Kidney tubule cell (primary cell): ENCODE results near the gene CHKB.
A peak's percentile ranks its signal among the peaks of the same experiment; 100 is the strongest.

Experiments
- DNase-seq: peaks from one replicate; pipeline ENCODE4 v3.0.0-alpha.2; 2018; ENCODE audit warnings: low spot score

Gene CHKB

DNA sequence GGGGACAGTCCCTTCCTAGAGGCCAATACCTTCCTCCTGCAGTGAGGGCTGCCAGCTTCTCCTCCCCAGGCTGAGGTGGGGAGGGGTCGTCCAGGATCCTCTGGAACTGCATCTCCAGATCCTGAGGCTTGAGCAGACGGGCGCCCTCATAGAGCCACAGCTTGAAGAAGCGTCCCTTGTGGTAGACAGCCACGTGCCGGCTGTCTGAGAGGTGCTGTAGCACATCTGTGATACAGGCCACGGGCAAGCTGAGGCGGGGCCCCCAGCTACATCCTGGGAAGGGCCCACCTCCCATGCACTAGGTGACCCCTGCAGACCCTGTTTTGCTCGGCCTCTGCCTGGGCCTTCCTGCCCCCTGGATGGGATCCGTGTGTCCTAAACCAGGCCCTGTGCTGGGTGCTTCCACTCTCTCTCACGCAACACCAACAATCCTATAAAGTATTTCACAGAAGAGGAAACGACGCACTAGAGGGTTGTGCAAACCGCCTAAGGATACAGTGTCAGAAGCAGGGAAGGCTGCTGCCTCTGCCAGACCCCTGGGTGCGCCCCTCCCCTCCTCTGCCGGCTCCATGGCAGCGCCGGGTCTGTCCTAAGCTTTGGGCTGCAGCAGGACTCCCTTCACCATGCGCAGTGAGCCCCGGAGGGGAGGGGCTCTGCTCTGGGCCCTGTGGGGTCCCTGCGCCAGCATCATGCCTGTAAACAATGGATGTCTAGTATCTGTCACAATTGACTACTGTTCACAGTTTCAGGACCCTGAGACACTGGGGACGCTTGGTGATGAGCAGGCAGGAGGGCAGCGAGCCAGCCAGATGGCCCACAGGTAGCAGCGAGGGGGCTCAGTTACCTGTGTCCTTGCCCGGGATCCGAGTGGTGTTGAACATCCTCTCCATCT, 8.9 kb downstream of the CHKB start:
- DNase-seq: no peak

DNA sequence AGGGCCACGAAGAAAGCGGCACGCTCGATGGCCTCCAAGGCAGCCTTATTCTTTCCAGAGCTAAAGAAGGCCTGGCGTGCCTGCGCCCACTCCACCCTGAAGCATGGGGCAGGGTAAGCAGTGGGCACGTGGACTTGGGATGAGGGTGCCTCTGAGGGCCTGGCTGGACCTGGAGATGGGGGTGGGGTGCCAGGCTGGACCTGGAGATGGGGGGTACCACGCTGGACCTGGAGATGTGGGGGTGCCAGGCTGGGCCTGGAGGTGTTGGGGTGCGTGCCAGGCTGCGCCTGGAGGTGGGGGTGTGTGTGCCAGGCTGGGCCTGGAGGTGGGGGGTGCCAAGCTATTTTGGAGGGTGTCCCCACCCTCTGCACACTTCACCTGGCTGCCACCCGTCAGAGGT, 9.7 kb downstream of the CHKB start:
- DNase-seq: no peak

GRCh38 chr22:50571264-50572175, 11.1 kb downstream of the CHKB start:
- DNase-seq: no peak

- no peak for DNase-seq
Measured at GRCh38 chr22:50570861-50571260, 11.8 kb downstream of the CHKB start.

- DNase-seq: peak; percentile 88
Measured at GRCh38 chr22:50569896-50570535, 12.6 kb downstream of the CHKB start.

DNA sequence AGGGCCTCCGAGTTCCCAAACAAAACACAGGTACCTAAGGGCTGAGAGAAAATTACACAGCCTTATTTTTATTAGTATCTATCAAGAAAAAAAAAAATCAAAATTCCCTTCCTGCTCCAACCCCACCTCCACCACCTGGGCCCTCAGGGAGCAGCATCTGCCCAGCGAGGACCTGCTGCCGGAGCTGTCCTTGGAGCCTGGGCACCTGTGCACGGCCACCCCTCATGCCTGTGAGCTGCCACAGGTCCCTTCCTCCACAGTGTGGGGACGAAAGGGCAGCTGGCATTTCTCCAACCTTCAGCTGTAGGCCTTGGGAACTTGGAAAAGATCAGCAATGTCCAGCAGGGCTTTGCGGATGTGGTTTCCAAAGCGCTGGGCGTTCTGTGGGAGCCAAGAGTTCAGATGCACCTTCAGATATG, 13.6 kb downstream of the CHKB start:
- peak; percentile 35 for DNase-seq

DNA sequence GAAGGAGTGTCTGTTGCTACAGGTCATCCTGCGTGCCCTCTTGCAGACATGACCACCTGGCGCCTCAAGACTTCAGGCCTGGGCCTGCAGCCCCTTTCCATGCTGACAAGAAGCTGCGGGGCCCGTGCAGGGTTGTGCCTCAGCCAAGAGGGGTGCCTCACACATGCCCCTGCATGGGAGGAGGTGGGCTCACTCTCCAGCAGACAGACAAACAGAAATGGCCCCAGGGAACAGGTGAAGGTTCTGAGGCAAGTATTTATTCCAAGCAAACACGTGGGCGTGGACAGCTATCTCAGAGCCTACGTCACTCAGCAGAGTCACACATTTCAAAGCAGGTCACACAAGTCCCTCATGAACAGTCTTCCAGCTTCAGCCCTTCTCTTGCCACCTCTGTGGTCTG, 14.0 kb downstream of the CHKB start:
- no peak for DNase-seq

DNA sequence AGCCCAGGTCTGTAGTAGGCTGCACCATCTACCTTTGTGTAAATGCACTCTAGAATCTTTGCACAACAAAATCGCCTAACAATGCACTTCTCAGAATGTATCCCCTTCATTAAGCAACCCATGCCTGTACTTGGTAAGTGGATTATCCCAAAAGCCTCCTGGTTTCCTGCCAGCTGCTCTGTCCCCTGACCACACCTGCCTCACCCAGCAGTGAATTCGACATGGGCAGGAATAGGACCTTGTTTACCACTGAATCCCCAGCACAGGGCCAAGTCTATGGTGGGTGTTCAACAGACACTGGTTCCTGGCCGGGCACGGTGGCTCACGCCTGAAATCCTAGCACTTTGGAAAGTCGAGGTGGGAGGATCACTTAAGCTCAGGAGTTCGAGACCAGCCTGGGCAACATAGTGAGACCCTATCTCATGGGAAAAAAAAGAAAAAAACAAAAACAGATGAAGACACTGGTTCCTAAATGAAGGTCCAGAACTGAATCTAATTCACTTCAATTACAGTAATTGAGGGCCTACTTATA, 14.9 kb downstream of the CHKB start:
- no peak for DNase-seq

DNA sequence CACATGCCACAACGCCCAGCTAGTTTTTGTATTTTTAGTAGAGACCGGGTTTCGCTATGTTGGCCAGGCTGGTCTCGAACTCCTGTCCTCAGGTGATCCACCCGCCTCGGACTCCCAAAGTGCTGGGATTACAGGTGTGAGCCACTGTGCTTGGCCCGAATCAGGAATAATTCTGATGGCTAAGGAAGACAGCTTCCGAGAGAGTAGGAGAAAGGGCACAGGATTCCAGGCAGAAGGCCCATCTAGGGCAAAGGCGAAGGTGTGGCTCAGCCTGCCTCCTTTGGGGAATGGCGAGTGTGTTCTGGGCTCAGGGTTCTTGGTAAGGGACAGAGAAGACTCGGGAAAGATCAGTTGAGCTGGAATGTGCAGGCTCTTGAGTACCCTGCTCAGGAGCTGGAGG, 18.4 kb downstream of the CHKB start:
- DNase-seq: no peak

DNA sequence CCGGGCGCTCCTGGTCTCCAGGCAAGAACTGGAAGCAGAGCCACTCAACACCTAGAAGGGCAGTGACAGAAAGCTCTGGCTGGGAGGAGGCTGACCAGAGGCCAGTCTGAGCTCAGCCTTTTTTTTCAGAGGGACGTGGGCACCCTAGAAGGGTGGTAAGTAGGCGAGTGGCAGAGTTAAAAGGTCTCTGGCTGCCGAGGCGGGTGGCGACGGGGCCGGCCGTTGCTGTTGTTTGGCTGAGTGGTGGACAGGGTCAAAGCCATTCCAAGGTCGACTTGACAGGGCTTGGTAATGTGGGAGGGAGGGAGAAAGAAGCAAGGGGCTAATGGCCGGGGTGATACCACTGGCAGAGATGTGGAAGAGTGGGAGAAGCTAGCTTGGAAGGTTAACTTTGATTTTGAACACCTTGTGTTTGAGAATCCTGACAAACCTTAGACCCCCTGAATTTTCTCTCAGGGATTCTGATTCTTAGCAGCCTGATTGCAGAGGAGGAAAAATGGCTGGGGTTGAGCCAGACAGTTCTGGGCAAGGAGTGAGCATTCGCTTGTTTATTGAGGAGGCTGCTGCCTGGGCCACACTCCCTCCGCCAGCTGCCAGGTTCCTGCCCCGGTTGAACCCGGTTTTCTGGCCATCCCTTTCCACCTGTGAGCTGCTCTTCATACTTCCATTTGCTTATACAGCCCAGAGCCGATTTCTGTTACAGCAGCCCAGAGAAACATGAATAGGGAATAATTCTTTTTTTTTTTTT, 19.1 kb downstream of the CHKB start:
- DNase-seq: no peak

- DNase-seq: peak; percentile 94
Measured at GRCh38 chr22:50562523-50563412, 19.9 kb downstream of the CHKB start, which contains the start of gene SYCE3. Gene SYCE3, minus strand, starts transcription at chr22:50562919. Its CDS starts 6,514 bp downstream, at chr22:50556405.

DNA sequence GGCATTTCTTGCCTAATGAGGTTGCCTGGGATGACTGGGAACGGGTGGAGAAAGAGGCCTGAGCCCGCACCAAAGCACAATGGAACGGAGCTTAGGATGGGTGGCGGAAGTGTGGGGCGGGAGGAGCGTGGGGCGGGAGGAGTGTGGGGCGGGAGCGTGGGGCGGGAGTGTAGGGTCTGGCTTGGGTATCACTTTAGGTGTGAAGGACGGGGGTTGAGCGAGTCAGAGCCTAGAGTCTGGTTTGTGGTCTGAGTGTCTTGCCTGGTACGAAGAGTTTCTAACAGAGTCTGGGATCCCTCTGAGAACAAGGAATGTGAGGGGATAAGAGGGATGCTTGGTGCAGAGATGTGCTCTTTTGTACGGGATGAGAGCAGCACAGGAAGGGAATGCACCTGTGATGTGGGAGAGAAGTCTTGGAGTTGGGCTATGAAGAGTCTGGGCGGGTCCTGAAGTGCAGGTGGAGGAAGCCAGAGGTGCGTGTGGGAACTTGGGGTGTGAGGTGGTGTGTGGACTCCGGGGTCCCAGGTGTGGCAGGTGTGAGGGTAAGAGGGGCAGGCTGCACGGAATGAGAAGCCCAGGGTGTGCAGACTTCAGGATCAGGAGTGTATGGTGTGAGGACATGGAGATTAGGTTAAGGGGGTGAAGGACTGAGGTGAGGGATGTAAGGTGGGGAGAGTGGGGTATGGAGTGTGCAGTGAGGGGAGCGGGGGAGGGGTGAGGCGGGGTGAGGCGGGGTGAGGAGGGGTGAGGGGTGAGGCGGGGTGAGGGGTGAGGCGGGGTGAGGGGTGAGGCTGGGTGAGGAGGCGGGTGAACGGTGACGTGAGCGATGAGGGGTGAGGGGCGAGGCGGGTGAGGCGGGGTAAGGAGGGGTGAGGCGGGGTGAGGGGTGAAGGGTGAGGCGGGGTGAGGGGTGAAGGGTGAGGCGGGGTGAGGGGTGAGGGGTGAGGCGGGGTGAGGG, 21.0 kb downstream of the CHKB start:
- DNase-seq: no peak

DNA sequence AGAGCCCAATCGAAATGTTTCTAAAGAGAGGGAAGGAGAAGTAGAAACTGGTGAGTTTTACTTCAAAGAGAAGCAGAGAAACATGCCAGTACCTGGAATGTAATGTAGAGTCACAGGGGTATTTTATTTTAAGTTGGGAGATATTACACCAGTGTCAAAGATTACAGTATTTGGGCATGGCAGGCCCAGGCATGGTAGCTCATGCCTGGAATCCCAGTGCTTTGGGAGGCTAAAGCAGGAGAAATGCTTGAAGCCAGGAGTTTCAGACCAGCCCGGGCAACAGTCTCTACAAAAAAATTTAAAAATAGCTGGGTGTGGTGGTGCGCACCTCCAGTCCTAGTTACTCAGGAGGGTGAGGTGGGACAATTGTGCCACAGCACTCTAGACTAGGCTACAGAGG, 22.6 kb downstream of the CHKB start:
- DNase-seq: no peak

DNA sequence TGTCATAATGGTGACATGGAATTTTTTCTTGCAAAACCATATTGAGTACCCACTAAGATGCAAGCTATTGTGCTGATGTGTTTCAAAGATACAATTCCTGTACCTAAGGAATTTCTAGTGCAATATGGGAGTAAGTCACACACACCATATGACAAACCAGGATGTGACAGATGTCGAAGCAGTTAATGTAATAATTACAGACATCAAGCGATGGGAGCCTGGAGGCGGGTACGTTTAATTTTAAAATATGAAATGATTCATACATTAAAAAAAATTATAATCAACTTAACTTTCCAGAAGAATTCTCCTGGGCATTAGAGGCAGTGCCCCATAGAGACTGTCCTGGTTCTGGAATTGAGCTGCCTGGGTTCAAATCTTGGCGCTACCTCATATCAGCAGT, 25.9 kb downstream of the CHKB start:
- DNase-seq: no peak

DNA sequence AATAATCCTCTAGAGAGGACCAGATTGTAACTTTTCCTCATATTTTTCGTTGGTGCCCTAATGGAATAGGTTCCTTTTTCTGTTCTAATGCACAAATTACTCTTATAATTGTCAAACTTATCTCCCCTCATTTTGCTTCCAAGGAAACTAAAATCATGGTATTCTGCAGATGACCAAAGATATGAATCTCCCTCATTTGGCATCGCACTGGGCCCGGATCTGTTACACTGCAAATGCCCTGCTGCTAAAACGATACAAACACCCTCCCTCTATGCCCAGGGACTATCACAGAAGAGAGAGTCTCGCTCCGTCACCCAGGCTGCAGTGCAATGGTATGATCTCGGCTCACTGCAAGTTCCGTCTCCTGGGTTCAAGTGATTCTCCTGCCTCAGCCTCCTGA, 29.3 kb downstream of the CHKB start:
- DNase-seq: no peak

- DNase-seq: no peak
Measured at GRCh38 chr22:50551160-50551752, 31.4 kb downstream of the CHKB start.

GRCh38 chr22:50550395-50550794, 32.3 kb downstream of the CHKB start:
- DNase-seq: no peak

- no peak for DNase-seq
Measured at GRCh38 chr22:50548921-50549790, 33.5 kb downstream of the CHKB start.
